ENCODE results near the gene CHST12.
"Not testable (repeated sequence)": the region's sequence is repeated elsewhere in the genome, so short reads cannot be mapped to it uniquely, and the experiment has no call there.

The CHST12 gene

GRCh38 chr7:2405201-2405600, 1.8 kb downstream of the CHST12 start:
- DNase-seq = no peak

GRCh38 chr7:2405601-2406345, 2.4 kb downstream of the CHST12 start:
- DNase-seq = no peak

- DNase-seq = no peak
Measured at GRCh38 chr7:2409745-2410414, 6.5 kb downstream of the CHST12 start.

DNA sequence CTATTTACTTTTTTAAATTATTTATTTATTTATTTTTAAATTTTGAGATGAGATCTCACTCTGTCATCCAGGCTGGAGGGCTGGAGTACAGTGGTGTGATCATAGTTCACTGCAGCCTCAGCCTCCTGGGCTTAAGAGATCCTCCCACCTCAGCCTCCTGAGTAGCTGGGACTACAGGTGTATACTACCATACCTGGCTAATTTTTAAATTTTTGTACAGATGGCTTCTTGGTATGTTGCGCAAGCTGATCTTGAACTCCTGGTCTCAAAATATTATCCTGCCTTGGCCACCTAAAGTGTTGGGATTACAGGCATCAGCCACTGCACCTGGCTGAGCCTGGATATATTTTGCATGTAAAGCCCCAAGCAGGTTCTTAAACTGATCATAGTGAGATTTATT, 7.6 kb downstream of the CHST12 start:
- no peak for DNase-seq

- DNase-seq = no peak
Measured at GRCh38 chr7:2411815-2412586, 8.6 kb downstream of the CHST12 start.

DNA sequence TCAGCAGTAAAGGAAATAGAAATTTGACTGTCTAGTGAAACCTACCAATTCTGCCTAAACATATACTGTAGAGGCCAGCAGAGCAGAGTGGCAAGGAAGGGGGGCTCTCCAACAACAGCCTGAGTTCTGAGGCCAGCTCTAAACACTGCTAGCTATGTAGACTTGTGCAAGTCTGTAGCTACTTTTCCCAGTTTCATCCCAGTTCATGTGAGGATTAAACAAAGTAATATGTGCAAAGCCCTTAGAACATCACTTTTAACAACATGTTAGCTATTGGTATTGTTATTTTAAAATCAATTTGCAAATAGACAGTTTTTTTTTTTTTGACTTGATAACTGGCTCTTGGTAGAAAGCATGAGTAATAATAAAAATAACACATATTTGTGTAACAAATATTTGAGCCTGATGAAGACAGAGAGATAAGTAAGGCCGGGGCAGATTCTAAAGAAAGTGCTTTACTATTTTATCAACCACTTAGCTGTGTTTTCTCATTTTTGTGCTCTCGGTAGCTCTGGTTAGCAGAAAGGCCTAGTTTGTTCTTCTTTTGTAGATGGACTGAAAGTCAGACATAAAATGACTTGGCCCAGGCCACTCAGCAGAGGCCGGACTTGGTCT, 9.3 kb downstream of the CHST12 start:
- DNase-seq = no peak

GRCh38 chr7:2416063-2416462, 12.7 kb downstream of the CHST12 start:
- DNase-seq = no peak

GRCh38 chr7:2416650-2417049, 13.2 kb downstream of the CHST12 start:
- DNase-seq = no peak

GRCh38 chr7:2417178-2417577, 13.8 kb downstream of the CHST12 start:
- not testable (repeated sequence) for DNase-seq

DNA sequence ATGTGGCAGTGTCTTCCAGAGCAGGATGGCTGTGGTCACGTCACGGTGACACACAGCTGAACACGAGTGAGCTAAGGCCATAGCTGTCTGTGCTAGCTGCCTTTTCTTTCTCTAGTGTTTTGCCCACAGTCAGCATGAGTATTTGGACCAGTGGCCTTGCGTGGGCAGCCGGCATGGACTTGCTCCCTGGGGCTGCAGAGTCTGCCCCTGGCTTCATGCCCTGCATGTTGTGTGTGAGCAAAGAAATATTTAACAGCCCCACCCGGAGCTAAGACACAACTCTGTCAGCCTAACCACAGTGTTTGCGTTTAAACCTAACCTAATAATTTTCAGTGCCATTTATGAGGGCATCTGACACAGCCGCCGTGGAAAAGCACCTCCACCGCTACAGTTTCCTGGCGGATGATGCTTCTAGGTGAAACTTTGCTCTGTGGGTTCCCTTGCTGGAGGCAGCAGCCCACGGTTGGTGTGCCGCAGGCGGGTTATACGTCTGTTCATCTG, 14.6 kb downstream of the CHST12 start:
- DNase-seq = no peak

GRCh38 chr7:2420216-2420933, 17.0 kb downstream of the CHST12 start:
- no peak for DNase-seq

- no peak for DNase-seq
Measured at GRCh38 chr7:2421943-2422310, 18.5 kb downstream of the CHST12 start.

GRCh38 chr7:2425749-2426148, 22.3 kb downstream of the CHST12 start:
- no peak for DNase-seq

- no peak for DNase-seq
Measured at GRCh38 chr7:2431260-2431867, 28.0 kb downstream of the CHST12 start.

DNA sequence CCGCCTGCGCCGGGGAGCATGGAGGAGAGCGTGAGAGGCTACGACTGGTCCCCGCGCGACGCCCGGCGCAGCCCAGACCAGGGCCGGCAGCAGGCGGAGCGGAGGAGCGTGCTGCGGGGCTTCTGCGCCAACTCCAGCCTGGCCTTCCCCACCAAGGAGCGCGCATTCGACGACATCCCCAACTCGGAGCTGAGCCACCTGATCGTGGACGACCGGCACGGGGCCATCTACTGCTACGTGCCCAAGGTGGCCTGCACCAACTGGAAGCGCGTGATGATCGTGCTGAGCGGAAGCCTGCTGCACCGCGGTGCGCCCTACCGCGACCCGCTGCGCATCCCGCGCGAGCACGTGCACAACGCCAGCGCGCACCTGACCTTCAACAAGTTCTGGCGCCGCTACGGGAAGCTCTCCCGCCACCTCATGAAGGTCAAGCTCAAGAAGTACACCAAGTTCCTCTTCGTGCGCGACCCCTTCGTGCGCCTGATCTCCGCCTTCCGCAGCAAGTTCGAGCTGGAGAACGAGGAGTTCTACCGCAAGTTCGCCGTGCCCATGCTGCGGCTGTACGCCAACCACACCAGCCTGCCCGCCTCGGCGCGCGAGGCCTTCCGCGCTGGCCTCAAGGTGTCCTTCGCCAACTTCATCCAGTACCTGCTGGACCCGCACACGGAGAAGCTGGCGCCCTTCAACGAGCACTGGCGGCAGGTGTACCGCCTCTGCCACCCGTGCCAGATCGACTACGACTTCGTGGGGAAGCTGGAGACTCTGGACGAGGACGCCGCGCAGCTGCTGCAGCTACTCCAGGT, 29.7 kb downstream of the CHST12 start:
- DNase-seq = no peak

GRCh38 chr7:2433713-2434550, 30.5 kb downstream of the CHST12 start:
- DNase-seq = no peak

DNA sequence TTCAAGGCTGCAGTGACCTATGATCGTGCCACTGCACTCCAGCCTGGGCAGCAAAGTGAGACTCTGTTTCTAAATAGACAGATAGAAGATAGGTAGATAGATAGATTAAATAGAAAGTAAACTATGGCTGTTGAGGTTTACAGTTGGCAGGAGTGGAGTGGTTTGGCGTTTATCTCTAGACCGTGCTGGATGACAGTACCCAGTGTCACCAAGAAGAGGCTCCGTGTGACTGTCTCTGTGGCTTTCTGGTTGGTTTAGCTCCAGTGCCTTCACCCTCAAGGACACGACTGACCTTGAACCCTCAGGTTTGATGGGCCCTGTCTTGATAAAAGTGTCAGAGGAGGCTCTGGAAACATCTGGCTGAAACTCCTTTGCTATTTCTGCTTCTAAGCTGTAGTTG, 31.7 kb downstream of the CHST12 start:
- DNase-seq = no peak

DNA sequence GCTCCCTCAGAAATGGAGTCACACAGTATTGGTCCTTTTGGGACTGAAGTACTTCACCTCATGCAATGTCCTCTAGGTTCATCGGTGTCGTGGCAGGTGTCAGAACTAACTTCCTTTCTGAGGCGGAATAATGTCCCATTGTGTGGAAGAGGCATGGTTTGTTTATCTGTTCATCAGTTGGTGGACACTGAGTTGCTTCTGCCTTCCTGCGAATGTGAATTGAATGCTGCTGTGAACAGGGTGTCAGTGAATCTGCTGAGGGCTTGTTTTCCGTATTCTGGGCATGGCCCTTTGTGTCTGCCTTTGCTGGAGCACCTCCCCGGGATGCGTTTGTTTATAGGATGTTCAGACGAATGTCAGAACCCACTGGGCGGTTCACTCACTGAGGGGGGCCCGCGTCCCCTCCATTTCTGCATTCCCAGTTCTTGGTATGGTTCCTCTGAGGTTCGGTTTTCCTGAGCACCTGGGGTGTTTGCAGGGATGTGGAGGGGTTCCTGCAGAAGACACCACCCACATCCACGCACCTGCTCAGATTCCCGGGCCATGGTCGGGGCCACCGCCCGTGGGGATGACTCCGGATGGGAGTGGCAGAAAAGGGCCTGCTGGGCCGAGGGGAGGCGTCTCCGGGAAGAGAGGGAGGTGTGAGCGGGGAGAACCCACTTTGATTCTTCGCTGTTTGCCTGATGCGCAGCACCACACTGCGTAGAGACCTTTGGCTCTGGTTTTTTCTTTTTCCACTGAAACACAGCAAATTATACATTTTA, 33.1 kb downstream of the CHST12 start:
- no peak for DNase-seq

DNA sequence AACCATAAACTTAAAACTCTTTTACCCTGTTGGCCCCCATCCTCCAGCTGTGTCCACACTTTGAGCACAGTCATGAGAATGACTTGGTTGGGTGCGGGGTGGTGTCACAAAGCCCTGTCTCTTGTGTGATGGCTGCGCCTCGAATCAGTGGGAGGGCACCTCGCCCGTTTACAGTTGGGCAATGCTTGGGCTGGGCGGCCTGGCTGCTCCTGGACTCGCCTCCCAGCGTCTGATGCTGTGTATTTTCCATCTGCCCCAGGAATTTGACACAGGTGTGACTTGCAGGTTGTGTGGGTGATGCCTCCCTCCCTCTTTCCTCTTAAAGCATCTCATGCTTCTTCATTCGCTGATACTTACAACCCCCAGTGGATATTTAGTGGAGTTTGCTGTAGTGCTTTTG, 33.7 kb downstream of the CHST12 start:
- no peak for DNase-seq

Measured in kidney glomerular epithelial cell (primary cell).